HepG2 (cell line): Measurements from ENCODE around the gene TBL3. TPM values are rescaled to one million over a fixed set of nuclear protein-coding genes. Genes with fewer than 3 reads are reported as not detected.

Experiments
- ARID2 ChIP-seq: sonication (generic); formaldehyde crosslinking; IDR thresholded peaks from 2 replicates; pipeline ENCODE4 v1.8.1; 2022; ENCODE audit warnings: mild to moderate bottlenecking, missing genetic modification reagents, borderline replicate concordance
- HDAC2 ChIP-seq: sonication (generic); formaldehyde crosslinking; IDR thresholded peaks from 2 replicates; pipeline ENCODE4 v1.4.0; 2020; ENCODE audit warnings: missing genetic modification reagents
- HNF4G ChIP-seq, 2 experiments: sonication (generic) in 1 of 2; formaldehyde crosslinking in 1 of 2; IDR thresholded peaks; 2 replicates each; pipeline versions ENCODE4 v1.4.0 to v1.6.1; 2011 to 2020; ENCODE audit warnings: borderline replicate concordance in 2 of 2, low read depth in 2 of 2, mild to moderate bottlenecking in 2 of 2, low read length in 1 of 2, missing genetic modification reagents in 1 of 2, moderate library complexity in 1 of 2
- KLF11 ChIP-seq: IDR thresholded peaks from 2 replicates; pipeline ENCODE4 v1.6.1; 2016; ENCODE audit warnings: missing compliant biosample characterization
- KMT2B ChIP-seq: IDR thresholded peaks from 2 replicates; pipeline ENCODE4 v1.6.1; 2016; ENCODE audit warnings: missing genetic modification reagents, missing compliant biosample characterization
- NPAS2 ChIP-seq: sonication (generic); formaldehyde crosslinking; IDR thresholded peaks from 2 replicates; pipeline ENCODE4 v1.8.0; 2022; ENCODE audit warnings: mild to moderate bottlenecking, missing genetic modification reagents, borderline replicate concordance
- SALL1 ChIP-seq: sonication (generic); formaldehyde crosslinking; IDR thresholded peaks from 2 replicates; pipeline ENCODE4 v1.8.0; 2022; ENCODE audit warnings: mild to moderate bottlenecking, missing genetic modification reagents
- SP1 ChIP-seq, 2 experiments: fragments of 450-650 bp in 1 of 2; sonication (generic) in 1 of 2; formaldehyde crosslinking in 1 of 2; IDR thresholded peaks; 2 replicates each; pipeline versions ENCODE4 v1.4.0 to v1.6.1; 2016 to 2020; ENCODE audit warnings: missing genetic modification reagents in 1 of 2
- TP53 ChIP-seq: sonication (generic); formaldehyde crosslinking; conservative IDR thresholded peaks from 2 replicates; pipeline ENCODE4 v1.4.0; 2020; ENCODE audit warnings: missing genetic modification reagents
- YEATS2 ChIP-seq: sonication (generic); formaldehyde crosslinking; IDR thresholded peaks from 2 replicates; pipeline ENCODE4 v1.4.0; 2020; ENCODE audit warnings: missing genetic modification reagents, borderline replicate concordance
- YY1 ChIP-seq: IDR thresholded peaks from 2 replicates; pipeline ENCODE4 v1.6.1; 2011; ENCODE audit warnings: low read length, low read depth, moderate library complexity, mild to moderate bottlenecking; ENCODE audit not compliant: insufficient read depth, insufficient replicate concordance
- ZBTB7A ChIP-seq: sonication (generic); formaldehyde crosslinking; IDR thresholded peaks from 2 replicates; pipeline ENCODE4 v1.8.0; 2022; ENCODE audit warnings: mild to moderate bottlenecking, missing genetic modification reagents
- ZFP37 ChIP-seq: sonication (generic); formaldehyde crosslinking; IDR thresholded peaks from 2 replicates; pipeline ENCODE4 v1.4.0; 2020; ENCODE audit warnings: missing genetic modification reagents, borderline replicate concordance
- ZNF12 ChIP-seq: sonication (generic); formaldehyde crosslinking; IDR thresholded peaks from 2 replicates; pipeline ENCODE4 v1.5.0; 2020; ENCODE audit warnings: missing genetic modification reagents
- ZNF24 ChIP-seq: fragments of 450-650 bp; IDR thresholded peaks from 2 replicates; pipeline ENCODE4 v1.6.1; 2017; ENCODE audit warnings: antibody characterized with exemption, mild to moderate bottlenecking
- ZNF652 ChIP-seq: IDR thresholded peaks from 2 replicates; pipeline ENCODE4 v1.6.1; 2016; ENCODE audit warnings: low read depth, borderline replicate concordance
- ZNF749 ChIP-seq: sonication (generic); formaldehyde crosslinking; IDR thresholded peaks from 2 replicates; pipeline ENCODE4 v1.8.0; 2022; ENCODE audit warnings: mild to moderate bottlenecking, missing genetic modification reagents, moderate library complexity, borderline replicate concordance
- ZSCAN21 ChIP-seq: sonication (generic); formaldehyde crosslinking; IDR thresholded peaks from 2 replicates; pipeline ENCODE4 v1.8.0; 2022; ENCODE audit warnings: mild to moderate bottlenecking, missing genetic modification reagents, moderate library complexity, borderline replicate concordance
- polyA plus RNA-seq, 8 experiments: library from polyadenylated mRNA; depleted of rRNA in 3 of 8; stranded (reverse) in 7 of 8; unstranded in 1 of 8; fragments of >200 nt; fragmentation: Illumina TruSeq in 4 of 8; extraction: Trizol in 4 of 8; gene quantifications; 2 replicates each; pipeline versions ENCODE4 v1.2.1 to v1.2.3, GENCODE V29; 2011 to 2016; ENCODE audit warnings: low read depth in 4 of 8, missing spikeins in 1 of 8, mixed read lengths in 1 of 8; ENCODE audit not compliant: insufficient read depth in 1 of 8
- total RNA-seq, 5 experiments: library from RNA; depleted of rRNA; stranded (reverse); fragments of >200 nt; fragmentation: Illumina TruSeq; extraction: Trizol; gene quantifications; 2 replicates each; pipeline ENCODE4 v1.2.3, GENCODE V29; 2016; ENCODE audit warnings: low read depth in 1 of 5
- TF ChIP-seq, protein P1 (sequence below): sonication (generic); formaldehyde crosslinking; IDR thresholded peaks from 2 replicates; pipeline ENCODE4 v1.5.1; 2020; ENCODE audit warnings: missing genetic modification reagents, mild to moderate bottlenecking, borderline replicate concordance
- TF ChIP-seq, protein P2 (sequence below): sonication (generic); formaldehyde crosslinking; IDR thresholded peaks from 2 replicates; pipeline ENCODE4 v1.4.0; 2020; ENCODE audit warnings: missing genetic modification reagents, borderline replicate concordance
- TF ChIP-seq, protein P3 (sequence below): sonication (generic); formaldehyde crosslinking; IDR thresholded peaks from 2 replicates; pipeline ENCODE4 v1.4.0; 2020; ENCODE audit warnings: mild to moderate bottlenecking, missing genetic modification reagents
- TF ChIP-seq, protein P4 (sequence below): sonication (generic); formaldehyde crosslinking; IDR thresholded peaks from 2 replicates; pipeline ENCODE4 v1.4.0; 2020; ENCODE audit warnings: missing genetic modification reagents

TBL3 gene
- total and polyA plus RNA-seq, 2 of the 13 experiments (the other 11 are each of a cell fraction or from before 2014, with no cell fraction given): 16.8 to 38.0 TPM

DNA sequence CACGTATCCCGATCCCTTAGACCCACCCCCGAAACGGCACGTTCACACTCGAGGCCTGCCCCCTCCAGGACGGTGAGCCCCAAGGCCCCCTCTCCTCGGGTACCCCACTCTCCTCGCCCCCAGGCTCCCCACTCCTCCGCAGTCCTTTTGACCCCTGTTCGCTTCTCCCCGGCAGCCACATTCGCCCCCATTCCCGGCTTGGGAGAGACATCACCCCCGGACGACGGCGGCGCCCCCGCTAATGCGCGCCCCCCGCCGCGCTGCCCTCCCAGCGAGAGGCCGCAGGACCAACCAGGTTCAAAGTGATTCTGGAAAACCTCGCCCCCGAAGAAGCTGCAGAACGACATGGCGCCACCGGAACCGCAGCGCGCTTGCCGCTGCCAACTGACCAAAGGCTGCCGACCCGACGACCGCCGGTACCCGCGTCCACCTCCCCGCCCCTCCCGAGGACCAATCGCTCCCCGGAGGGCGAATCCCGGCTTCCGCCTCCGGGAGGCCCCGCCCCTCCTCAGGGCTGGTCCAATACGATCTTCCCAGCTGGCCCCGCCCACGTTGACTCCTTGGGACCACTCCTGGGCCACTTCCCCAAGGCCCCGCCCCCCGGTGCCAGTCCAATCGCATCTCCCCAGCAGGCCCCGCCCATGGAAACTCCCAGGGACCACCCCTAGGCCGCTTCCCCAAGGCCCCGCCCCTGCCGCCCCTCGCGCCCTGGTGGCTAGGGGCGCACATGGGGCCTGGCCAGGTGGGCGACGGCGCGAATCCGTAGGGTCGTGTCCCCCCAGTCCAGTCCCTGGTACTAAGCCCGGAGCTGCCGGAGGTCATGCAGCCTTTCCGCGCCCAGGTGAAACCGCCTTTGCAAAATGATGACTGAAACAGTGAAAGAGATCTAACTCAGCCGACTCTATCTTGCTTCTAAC lies 28.8 kb upstream of the TBL3 start, which contains the start of gene MSRB1 (continued):
- peak; percentile 37; the same call in 1 of the 2 replicates for TF ChIP-seq ZNF749 (CRISPR knock-in tag)
- TF ChIP-seq ZNF12 (CRISPR knock-in tag): no peak
- peak; percentile 14; the same call in 1 of the 2 replicates for TF ChIP-seq ARID2 (CRISPR knock-in tag)
- peak; percentile 76; the same call in 1 of the 2 replicates for TF ChIP-seq ZBTB7A (CRISPR knock-in tag)
- TF ChIP-seq TP53 (CRISPR knock-in tag): no peak
- TF ChIP-seq SALL1 (CRISPR knock-in tag): peak; percentile 47; the same call in 1 of the 2 replicates
- peak; percentile 27; the same call in 1 of the 2 replicates for TF ChIP-seq KMT2B (CRISPR knock-in tag)
- TF ChIP-seq KLF11: peak; percentile 88
- TF ChIP-seq, protein P1, sequence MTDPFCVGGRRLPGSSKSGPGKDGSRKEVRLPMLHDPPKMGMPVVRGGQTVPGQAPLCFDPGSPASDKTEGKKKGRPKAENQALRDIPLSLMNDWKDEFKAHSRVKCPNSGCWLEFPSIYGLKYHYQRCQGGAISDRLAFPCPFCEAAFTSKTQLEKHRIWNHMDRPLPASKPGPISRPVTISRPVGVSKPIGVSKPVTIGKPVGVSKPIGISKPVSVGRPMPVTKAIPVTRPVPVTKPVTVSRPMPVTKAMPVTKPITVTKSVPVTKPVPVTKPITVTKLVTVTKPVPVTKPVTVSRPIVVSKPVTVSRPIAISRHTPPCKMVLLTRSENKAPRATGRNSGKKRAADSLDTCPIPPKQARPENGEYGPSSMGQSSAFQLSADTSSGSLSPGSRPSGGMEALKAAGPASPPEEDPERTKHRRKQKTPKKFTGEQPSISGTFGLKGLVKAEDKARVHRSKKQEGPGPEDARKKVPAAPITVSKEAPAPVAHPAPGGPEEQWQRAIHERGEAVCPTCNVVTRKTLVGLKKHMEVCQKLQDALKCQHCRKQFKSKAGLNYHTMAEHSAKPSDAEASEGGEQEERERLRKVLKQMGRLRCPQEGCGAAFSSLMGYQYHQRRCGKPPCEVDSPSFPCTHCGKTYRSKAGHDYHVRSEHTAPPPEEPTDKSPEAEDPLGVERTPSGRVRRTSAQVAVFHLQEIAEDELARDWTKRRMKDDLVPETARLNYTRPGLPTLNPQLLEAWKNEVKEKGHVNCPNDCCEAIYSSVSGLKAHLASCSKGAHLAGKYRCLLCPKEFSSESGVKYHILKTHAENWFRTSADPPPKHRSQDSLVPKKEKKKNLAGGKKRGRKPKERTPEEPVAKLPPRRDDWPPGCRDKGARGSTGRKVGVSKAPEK (CRISPR knock-in tag): no peak
- peak; percentile 11; the same call in 1 of the 2 replicates for TF ChIP-seq ZSCAN21 (CRISPR knock-in tag)
- peak; percentile 83 for TF ChIP-seq YY1
- TF ChIP-seq, protein P2, sequence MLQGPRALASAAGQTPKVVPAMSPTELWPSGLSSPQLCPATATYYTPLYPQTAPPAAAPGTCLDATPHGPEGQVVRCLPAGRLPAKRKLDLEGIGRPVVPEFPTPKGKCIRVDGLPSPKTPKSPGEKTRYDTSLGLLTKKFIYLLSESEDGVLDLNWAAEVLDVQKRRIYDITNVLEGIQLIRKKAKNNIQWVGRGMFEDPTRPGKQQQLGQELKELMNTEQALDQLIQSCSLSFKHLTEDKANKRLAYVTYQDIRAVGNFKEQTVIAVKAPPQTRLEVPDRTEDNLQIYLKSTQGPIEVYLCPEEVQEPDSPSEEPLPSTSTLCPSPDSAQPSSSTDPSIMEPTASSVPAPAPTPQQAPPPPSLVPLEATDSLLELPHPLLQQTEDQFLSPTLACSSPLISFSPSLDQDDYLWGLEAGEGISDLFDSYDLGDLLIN (CRISPR knock-in tag): no peak; the same call in 1 of the 2 replicates
- TF ChIP-seq HNF4G (IDR thresholded peaks at IDR 0.05; ENCODE audit: borderline replicate concordance, low read depth, low read length): no peak
- no peak for TF ChIP-seq HNF4G (CRISPR knock-in tag; IDR thresholded peaks at IDR 0.05; ENCODE audit: borderline replicate concordance, low read depth)
- TF ChIP-seq ZFP37 (CRISPR knock-in tag): no peak
- TF ChIP-seq, protein P3, sequence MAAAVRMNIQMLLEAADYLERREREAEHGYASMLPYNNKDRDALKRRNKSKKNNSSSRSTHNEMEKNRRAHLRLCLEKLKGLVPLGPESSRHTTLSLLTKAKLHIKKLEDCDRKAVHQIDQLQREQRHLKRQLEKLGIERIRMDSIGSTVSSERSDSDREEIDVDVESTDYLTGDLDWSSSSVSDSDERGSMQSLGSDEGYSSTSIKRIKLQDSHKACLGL: peak; percentile 92
- no peak for TF ChIP-seq HDAC2 (CRISPR knock-in tag)
- TF ChIP-seq, protein P4, sequence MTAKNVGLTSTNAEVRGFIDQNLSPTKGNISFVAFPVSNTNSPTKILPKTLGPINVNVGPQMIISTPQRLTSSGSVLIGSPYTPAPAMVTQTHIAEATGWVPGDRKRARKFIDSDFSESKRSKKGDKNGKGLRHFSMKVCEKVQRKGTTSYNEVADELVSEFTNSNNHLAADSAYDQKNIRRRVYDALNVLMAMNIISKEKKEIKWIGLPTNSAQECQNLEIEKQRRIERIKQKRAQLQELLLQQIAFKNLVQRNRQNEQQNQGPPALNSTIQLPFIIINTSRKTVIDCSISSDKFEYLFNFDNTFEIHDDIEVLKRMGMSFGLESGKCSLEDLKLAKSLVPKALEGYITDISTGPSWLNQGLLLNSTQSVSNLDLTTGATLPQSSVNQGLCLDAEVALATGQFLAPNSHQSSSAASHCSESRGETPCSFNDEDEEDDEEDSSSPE (CRISPR knock-in tag): peak; percentile 60
- no peak for TF ChIP-seq ZNF24
- TF ChIP-seq SP1 (IDR thresholded peaks at IDR 0.05): peak; percentile 59; the same call in 1 of the 2 replicates
- TF ChIP-seq SP1 (CRISPR knock-in tag; IDR thresholded peaks at IDR 0.05): peak; percentile 92
- peak; percentile 43; the same call in 1 of the 2 replicates for TF ChIP-seq YEATS2
- TF ChIP-seq NPAS2: no peak
- no peak for TF ChIP-seq ZNF652 (CRISPR knock-in tag)
